GM18502 (cell line): ENCODE results near the gene ADAM33.

Source experiments
- ATAC-seq: cut with Tn5 transposase; IDR thresholded peaks from one replicate; pipeline ENCODE4 v1.9.1; 2021; ENCODE audit warnings: mild to moderate bottlenecking; ENCODE audit not compliant: unreplicated experiment, poor library complexity

ADAM33 gene, protein sequence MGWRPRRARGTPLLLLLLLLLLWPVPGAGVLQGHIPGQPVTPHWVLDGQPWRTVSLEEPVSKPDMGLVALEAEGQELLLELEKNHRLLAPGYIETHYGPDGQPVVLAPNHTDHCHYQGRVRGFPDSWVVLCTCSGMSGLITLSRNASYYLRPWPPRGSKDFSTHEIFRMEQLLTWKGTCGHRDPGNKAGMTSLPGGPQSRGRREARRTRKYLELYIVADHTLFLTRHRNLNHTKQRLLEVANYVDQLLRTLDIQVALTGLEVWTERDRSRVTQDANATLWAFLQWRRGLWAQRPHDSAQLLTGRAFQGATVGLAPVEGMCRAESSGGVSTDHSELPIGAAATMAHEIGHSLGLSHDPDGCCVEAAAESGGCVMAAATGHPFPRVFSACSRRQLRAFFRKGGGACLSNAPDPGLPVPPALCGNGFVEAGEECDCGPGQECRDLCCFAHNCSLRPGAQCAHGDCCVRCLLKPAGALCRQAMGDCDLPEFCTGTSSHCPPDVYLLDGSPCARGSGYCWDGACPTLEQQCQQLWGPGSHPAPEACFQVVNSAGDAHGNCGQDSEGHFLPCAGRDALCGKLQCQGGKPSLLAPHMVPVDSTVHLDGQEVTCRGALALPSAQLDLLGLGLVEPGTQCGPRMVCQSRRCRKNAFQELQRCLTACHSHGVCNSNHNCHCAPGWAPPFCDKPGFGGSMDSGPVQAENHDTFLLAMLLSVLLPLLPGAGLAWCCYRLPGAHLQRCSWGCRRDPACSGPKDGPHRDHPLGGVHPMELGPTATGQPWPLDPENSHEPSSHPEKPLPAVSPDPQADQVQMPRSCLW

DNA sequence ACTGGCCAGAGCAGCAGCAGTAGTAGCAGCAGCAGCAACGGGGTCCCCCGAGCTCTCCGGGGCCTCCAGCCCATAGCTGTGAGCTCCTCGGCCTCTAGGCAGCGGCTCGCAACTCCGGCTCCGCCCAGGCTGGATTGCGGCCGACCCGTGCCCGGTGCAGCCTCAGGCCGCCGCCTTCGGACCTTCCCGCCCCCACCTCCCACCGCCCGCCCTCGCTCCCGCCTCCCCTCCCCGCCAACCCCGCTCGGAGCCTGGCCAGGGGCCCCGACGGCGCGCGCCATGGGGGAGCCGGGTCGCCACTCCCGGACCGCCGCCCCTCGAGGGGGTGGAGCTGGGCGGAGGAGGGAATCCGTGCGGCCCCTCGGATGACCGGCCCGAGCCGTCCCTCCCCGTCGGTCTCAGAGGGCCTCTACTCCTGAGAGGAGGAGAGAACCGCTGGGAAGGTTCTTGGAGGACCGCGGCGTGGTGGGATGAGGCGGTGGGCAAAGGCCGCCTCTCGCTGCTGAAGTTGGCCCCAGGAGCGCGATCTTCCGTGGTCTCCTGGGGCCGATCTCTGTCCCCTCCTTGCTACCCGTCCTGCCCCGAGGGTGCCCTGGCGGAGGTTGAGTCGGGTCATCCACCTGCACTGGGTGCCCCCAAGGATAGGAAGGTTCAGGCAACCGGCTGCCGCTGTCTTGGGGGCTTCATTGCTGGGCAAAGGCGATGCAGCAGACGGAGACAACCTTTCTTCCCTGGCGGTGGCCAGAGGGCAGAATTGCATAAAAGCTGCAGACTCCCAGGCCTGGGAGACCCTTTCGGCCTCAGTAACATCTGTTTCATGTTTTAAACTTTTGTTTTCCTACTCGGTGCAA lies at the start of gene ADAM33:
Gene ADAM33, minus strand, starts transcription at position 80 of the 851 bp plus-strand sequence. Its CDS starts 6 bp downstream, at position 74.
- no peak for ATAC-seq

DNA sequence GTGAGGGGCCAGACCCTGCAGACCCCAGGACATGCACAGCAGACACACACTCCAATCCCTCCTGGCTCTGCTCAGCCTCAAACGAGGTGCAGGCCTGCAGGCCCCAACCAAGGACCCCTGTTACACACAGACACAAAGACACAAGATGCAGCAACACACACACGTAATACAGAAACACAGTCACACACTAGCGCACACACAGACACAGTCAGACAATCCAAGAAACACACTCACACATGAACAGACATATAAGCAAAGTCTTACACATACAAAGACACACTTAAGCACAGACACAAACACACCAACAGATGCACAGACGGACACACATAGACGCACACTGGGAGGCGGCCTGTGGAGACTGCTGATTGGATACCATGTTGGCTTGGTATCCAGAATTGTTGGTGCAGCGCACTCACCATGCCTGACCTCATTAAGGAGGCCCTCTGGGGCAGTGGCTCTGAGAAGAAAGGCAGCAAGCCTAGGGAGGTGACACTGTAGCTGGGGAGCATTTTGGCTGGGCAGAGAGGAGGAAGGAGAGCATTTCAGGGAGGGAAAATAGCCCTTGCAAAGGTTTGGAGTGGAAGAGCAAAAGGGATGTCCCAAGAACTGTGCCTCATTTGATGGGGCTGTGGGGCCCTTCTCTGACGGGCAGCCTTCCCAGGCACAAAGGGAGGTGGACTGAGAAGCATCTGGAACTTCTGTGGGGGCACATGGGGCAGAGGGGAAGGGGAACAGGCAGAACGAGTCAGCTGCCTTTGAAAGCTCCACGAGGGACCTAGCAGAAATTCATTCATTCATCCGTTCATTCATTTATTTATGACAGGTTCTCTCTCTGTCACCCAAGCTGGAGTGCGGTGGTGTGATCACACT lies 49.2 kb upstream of the ADAM33 start:
- no peak for ATAC-seq

DNA sequence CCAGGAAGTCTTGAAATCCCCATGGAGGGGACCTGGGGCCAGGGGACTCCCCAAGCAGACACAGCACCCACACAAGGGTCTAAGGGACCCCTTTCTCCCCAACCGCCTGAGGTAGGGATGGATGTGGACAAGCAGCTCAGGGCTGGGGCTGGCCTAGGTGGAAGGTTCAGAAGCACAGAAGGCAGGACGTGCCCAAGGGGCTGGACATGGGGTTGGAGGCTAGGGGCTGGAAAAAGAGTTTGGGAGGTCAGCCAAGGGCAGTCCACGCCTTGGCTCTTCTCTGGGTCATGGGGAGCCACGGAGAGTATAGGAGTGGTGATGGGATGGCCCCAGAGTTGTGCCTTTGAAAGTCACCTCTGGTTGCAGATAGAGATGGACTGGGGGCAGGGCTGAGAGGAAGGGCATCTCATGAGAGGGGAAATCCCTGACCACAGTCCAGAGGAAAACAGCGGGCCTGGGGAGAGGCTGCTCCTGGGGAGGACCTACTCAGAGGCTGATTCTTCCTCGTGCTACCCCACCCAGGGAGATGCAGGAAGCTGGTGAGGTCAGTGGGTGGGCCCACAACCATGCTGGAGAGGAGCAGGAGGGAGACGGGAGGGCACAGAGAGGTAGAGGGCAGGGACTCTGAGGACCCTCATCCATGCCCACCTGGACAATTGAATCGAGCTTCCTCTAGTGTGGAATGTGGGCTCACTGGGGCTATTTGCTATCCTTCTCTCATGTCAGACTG lies 48.2 kb upstream of the ADAM33 start:
- no peak for ATAC-seq

DNA sequence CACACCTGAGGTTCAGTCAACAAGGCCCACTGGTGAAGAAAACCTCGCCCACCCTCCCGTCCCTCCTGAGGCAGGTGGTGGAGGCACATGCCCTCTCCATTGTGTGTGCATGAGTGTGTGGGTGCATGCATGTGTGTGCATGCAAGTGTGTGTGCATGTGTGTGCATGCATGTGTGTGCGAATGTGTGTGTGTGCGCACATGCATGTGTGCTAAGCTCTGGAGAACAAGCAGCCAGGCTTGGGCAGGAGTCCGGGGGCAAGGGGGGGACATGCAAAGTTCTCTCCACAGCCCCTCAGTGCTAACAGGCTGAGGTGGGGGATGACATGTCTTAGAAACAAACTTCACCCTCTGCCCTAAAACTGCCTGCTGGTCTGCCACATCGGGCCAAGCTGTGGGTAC lies 47.6 kb upstream of the ADAM33 start:
- ATAC-seq, result no peak

DNA sequence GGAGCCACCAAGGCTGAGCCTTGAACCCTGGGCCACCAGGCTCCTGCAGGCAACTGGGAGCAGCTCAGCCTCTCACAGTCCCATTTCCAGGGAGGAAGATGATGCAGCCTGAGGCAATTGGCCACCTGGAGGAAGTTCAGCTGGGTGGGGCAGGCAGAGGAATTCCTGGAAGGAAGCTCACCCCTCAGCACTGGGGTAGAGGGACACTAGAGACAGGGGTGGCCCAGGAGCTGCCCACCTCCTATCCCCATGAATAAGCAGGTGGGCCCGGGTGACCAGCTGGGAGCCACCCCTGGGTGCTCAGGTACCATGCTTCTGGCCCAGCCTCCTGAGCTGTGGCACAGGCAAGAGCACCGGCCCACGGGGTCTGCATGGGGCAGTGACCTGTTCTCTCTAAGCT lies 47.1 kb upstream of the ADAM33 start:
- no peak for ATAC-seq

DNA sequence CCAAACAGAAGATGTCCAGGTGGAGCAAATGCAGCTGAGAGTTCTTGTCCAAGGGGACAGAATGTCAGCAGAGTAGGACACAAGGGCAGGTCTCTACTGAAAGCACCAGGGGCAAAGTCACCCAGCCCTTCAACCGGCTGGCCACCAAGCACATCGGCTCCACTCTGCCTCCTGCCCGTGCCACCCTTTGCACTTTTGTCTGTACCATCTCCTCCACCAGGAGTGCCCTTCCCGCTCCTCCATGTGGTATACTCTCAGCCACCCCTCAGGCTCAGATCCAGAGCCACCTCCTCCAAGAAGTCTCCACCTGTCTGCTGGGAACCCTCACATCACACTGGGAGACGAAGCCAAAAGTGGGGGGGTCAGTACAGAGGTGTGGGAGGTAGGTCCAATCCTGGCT lies 46.5 kb upstream of the ADAM33 start:
- no peak for ATAC-seq

DNA sequence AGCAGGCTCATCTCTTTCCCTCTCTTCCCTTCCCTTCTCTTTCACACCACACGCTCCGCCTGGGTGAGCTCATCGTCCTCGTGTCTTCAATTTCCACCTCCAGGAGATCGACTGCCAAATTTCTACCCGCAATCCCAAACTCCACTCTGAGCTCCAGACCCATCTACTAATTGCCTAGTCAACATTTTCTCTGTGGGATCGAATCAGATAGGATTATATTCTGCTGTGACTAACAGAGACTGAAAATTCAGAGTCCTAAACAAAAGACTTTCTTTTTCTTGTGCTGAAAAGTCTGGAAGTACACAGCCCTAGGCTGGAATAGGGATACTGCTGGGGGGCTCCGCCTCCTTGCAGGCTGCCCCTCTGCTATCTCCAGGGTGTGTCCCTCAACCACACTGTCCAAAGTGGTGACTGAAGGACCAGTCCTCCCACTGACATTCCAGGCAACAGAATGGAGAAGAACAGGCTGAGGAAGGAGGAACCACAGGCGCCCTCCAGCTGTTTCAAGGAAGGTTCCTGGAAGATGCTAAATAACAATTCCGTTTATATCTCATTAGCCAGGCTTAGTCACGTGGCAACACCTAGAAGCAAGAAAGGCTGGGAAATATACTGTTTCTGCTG lies 45.7 kb upstream of the ADAM33 start:
- no peak for ATAC-seq

DNA sequence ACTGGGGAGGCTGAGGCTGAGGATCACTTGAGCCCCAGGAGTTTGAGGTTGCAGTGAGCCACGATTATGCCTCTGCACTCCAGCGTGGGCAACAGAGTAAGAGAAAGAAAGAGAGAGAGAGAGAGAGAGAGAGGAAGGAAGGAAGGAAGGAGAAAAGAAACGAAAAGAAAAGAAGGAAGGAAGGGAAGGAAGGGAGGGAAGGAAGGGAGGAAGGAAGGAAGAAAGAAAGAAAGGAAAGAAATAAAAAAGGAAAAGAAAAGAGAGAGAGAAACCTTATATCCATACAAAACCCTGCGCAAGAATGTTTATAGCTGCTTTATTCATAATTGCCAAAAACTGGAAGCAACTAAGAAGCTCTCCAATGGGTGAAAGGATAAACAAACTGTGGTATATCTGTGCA lies 42.5 kb upstream of the ADAM33 start:
- no peak for ATAC-seq

DNA sequence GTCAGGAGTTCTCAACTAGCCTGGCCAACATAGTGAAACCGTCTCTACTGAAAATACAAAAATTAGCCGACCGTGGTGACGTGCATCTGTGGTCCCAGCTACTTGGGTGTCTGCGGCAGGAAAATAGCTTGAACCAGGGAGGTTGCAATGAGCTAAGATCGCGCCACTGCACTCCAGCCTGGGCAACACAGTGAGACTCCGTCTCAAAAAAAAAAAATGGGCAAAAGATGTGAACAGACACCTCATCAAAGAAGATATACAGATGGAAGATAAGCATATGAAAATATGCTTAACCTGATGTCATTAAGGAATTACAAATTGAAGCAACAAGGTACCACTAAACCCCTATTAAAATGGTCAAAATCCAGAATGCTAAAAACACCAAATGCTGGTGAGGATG lies 41.5 kb upstream of the ADAM33 start:
- no peak for ATAC-seq

DNA sequence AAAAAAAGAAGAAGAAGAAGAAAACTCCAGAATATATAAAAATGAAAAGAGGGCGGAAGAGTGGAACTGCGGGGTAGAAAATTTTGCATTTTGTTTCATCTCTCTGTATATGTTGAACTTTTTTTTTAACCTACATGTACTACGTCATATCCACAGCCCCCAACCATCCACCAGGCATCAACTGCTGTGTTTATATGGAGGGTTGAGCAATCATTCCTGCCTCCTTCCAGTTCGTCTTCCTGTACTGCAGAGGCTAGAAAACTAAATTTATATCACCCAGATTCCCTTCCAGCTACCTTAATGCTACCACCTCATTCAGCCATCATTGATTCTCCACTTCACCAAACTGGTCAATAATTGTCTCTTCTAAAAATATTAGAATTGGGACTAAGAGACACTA lies 40.1 kb upstream of the ADAM33 start:
- ATAC-seq, result no peak

DNA sequence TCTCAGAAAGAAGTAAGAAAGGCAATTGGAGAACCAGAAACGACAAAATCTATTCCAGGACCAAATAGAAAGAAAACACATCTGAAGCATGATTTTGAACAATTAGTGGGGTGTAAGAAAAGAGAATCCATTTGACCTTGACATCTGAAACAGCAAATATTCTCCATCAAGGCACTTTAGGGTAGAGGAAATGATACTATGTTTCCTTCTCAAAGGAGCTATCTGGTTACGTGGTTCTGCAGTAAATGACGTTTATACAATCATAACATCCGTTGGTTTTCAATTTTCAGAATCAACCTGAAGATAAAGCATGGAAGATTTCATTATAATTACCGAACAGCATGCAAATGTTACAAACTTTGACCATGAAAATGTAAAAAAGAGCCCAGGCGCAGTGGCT lies 38.8 kb upstream of the ADAM33 start:
- no peak for ATAC-seq

DNA sequence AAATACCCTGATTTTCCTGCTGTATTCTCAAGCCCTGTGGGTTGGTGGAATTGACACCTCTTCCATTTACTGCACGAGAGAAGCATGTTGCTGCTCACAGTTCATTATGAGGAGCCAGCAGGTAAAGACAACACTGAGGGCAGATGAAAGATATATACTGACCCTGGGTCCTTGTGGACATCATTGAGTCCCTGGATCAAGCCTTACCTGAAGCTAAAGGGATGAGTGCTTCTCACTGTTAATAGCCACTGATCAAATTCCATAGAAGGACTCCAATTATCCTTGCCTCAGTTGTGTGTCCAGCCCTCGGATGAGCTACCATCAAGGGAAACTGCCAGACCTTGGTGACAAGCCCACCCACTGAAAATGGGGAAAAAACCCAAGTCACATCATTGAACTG lies 38.3 kb upstream of the ADAM33 start:
- no peak for ATAC-seq

DNA sequence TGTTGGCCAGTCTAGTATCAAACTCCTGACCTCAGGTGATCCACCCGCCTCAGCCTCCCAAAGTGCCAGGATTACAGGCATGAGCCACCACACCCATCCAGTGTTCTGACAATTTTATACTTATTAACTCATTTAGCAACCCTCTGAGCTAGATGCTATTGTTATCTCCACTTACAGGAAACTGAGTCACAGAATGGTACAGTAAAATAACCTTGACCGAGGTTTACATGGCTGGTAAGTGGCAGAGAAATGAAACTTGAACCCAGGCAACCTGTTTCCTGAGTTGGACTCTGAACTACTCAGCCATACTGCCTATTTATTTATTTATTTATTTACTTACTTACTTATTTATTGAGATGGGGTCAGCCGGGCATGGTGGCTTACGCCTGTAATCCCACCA lies 37.2 kb upstream of the ADAM33 start:
- ATAC-seq, result no peak

DNA sequence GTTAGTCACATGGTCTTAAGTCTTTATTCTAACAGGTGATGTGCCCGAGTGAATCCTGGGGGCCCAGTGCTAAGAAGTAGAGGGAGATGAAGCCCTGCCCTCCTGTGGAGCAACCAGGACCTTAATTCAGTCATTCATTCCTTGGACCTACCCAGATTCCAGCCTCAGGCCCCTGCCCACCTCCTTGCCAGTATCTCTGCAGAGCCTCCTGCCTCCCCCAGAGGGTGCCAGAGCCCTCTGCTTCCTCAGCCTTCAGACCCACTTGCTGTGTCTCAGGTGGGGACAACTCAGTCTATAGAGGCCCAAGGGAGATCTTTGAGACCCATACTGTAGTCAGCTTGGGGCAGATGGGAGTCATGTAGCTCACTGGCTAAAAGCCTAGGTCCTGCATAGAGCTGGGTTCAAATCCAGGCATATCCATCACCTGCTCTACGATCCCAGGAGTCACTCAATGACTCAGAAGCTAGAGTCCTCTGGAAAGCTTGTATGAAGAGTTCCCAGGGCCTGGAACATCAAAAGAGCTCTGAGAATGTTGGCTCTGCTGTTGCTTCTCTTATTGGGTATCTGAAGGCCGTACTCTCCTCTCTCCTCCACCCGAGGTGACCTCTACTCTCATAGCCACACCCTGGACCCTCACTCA lies 34.5 kb upstream of the ADAM33 start:
- ATAC-seq, result no peak

DNA sequence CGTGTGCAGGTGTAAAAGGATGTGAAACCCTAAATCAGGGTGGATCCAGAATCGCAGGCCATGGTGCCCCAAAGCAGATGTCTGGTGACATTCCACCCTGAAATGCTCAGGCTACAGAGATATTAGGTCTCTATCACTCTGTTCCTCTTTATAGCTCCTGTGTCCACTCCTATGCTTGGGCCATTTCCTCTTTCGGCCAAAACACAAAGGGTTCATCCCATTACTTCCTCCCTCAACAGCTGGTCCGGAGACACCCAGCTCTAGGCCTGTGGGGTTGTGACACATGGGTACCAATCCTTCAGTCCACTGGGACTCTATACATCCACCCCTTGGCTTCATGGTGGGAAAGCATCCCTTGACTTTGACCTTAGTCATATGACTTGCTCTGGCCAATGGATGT lies 32.3 kb upstream of the ADAM33 start:
- no peak for ATAC-seq

DNA sequence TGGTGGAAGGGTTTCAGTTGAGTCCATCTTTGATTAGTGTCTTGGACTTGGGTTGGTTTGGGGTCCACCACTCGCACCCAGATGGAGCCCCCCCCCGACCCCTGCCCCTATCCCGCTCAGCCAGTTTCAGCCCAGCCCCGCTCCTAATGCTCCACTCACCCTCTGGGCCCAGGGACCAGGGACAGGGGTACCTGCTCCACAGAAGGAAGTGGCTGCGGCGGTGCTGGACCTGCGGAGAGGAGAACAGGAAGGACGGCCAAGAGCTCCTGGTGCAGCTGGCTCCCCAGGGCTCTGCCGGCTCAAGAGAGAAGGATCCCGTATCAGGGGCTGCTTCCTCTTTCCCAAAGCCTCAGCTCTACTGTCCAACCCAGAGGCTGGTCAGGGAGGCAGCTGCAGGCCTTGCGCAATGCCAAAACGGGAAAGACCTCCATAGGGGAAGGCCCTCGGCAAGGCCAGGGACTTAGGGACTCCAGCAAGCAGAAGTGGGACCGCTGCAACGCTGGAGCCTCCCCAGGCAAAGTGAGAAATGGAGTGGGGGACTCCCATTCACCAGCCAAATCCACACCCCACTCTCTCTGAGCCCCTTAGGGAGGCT lies 30.6 kb upstream of the ADAM33 start, which contains the start of gene SIGLEC1:
Gene SIGLEC1, minus strand, starts transcription at position 322 of the 595 bp plus-strand sequence. CDS start 5,472 bp downstream, outside the sequence.
- no peak for ATAC-seq

DNA sequence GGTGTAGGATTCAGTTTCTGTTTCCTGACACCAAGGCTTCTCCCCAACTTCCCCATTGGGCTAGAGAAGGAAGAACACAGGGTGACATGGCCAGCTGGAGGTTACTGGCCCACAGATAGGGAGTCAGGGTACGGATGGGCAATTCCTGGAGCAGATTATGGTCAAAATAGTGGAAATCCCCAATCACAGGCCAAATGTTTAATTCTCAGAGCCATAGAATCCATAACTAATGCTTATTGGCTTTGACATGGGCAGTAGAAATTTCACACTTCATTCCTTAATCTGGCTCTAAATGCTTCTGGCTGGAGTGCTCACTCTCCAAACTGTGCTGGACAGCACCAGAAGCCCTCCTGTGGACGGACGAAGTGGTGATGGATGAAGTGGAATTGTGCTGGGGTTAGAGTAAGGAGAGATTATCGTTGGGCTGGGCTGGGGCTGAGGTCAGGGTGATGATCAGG lies 29.7 kb upstream of the ADAM33 start:
- ATAC-seq, result no peak
